Trophoblast cell (in vitro differentiated cells and primary cell): ENCODE data around the gene CES2.
"Not testable (repeated sequence)": the region's sequence is repeated elsewhere in the genome, so short reads cannot be mapped to it uniquely, and the experiment has no call there.

Experiments used
- DNase-seq, 2 donors: peaks; one replicate each; pipeline ENCODE4 v3.0.0-alpha.2; 2016
- H2AFZ ChIP-seq: 2 replicates; pipeline ENCODE4 v1.6.1; 2013; ENCODE audit warnings: low read length, moderate library complexity, mild to moderate bottlenecking; ENCODE audit not compliant: insufficient read depth, poor library complexity
- H2AK5ac ChIP-seq: 2 replicates; pipeline ENCODE4 v1.6.1; 2013; ENCODE audit warnings: mild to moderate bottlenecking, low read length
- H2BK120ac ChIP-seq: 2 replicates; pipeline ENCODE4 v1.6.1; 2013; ENCODE audit warnings: low read length, mild to moderate bottlenecking, moderate library complexity; ENCODE audit not compliant: insufficient read depth, poor library complexity
- H2BK12ac ChIP-seq: 2 replicates; pipeline ENCODE4 v1.6.1; 2013; ENCODE audit warnings: mild to moderate bottlenecking, low read length, moderate library complexity
- H2BK5ac ChIP-seq: 2 replicates; pipeline ENCODE4 v1.6.1; 2013; ENCODE audit warnings: low read length, low read depth, moderate library complexity, mild to moderate bottlenecking; ENCODE audit not compliant: poor library complexity
- H3K14ac ChIP-seq: 2 replicates; pipeline ENCODE4 v1.6.1; 2013; ENCODE audit warnings: mild to moderate bottlenecking, low read length
- H3K18ac ChIP-seq: 2 replicates; pipeline ENCODE4 v1.6.1; 2013; ENCODE audit warnings: mild to moderate bottlenecking, low read length
- H3K23ac ChIP-seq: 2 replicates; pipeline ENCODE4 v1.6.1; 2013; ENCODE audit warnings: low read length
- H3K27ac ChIP-seq: 2 replicates; pipeline ENCODE4 v1.5.1; 2013; ENCODE audit warnings: low read depth, mild to moderate bottlenecking, inconsistent platforms, low read length, moderate library complexity
- H3K27me3 ChIP-seq: 2 replicates; pipeline ENCODE4 v1.6.1; 2013; ENCODE audit warnings: inconsistent platforms, mild to moderate bottlenecking, low read length, moderate library complexity; ENCODE audit not compliant: insufficient read depth
- H3K36me3 ChIP-seq, 2 experiments: 1 replicate in 1 of 2; 2 replicates in 1 of 2; pipeline ENCODE4 v1.6.1; 2013; ENCODE audit warnings: low read length in 2 of 2, mild to moderate bottlenecking in 2 of 2, moderate library complexity in 1 of 2; ENCODE audit not compliant: insufficient read depth in 2 of 2, control insufficient read depth in 1 of 2
- H3K4ac ChIP-seq: 2 replicates; pipeline ENCODE4 v1.6.1; 2013; ENCODE audit warnings: low read depth, mild to moderate bottlenecking, low read length, moderate library complexity
- H3K4me1 ChIP-seq, 2 experiments: 1 replicate in 1 of 2; 2 replicates in 1 of 2; pipeline ENCODE4 v1.6.1; 2013; ENCODE audit warnings: low read length in 2 of 2, mild to moderate bottlenecking in 2 of 2, moderate library complexity in 1 of 2; ENCODE audit not compliant: insufficient read depth in 2 of 2, control insufficient read depth in 1 of 2
- H3K4me2 ChIP-seq: 2 replicates; pipeline ENCODE4 v1.6.1; 2013; ENCODE audit warnings: inconsistent platforms, mild to moderate bottlenecking, low read length, moderate library complexity
- H3K4me3 ChIP-seq: 2 replicates; pipeline ENCODE4 v1.5.1; 2013; ENCODE audit warnings: mild to moderate bottlenecking, low read depth, low read length, inconsistent platforms
- H3K79me1 ChIP-seq: one replicate; pipeline ENCODE4 v1.6.1; 2013; ENCODE audit warnings: low read length
- H3K79me2 ChIP-seq: 2 replicates; pipeline ENCODE4 v1.6.1; 2013; ENCODE audit warnings: low read length, mild to moderate bottlenecking; ENCODE audit not compliant: control insufficient read depth, insufficient read depth, poor library complexity
- H3K9ac ChIP-seq: 2 replicates; pipeline ENCODE4 v1.6.1; 2013; ENCODE audit warnings: mild to moderate bottlenecking, low read length
- H3K9me3 ChIP-seq: 2 replicates; pipeline ENCODE4 v1.6.1; 2013; ENCODE audit warnings: low read depth, mild to moderate bottlenecking, control low read depth, inconsistent platforms, low read length; ENCODE audit not compliant: insufficient read depth
- H4K12ac ChIP-seq: 2 replicates; pipeline ENCODE4 v1.6.1; 2013; ENCODE audit warnings: low read depth, mild to moderate bottlenecking, low read length, moderate library complexity
- H4K8ac ChIP-seq: 2 replicates; pipeline ENCODE4 v1.6.1; 2013; ENCODE audit warnings: low read depth, mild to moderate bottlenecking, low read length, moderate library complexity
- H4K91ac ChIP-seq: one replicate; pipeline ENCODE4 v1.6.1; 2013; ENCODE audit warnings: low read depth, mild to moderate bottlenecking, low read length, moderate library complexity
- WGBS: extraction: QIAGEN DNeasy Blood & Tissue Kit; methylation state at CpG from one replicate; pipeline ENCODE4 v1.1.7; 2013; ENCODE audit warnings: missing lambda C conversion rate; ENCODE audit not compliant: insufficient read length, insufficient coverage; ENCODE audit errors: extremely low coverage; 5-methylcytosine and 5-hydroxymethylcytosine counted together

Gene CES2

GRCh38 chr16:66972983-66973382 lies 37.7 kb downstream of the CES2 start:
- H2AK5ac ChIP-seq = no peak overlapping the region
- no peak overlapping the region for H3K18ac ChIP-seq
- H2BK120ac ChIP-seq = no peak overlapping the region
- H3K27ac ChIP-seq = no peak overlapping the region
- H2BK12ac ChIP-seq = no peak overlapping the region
- no peak overlapping the region for H2AFZ ChIP-seq
- no peak for DNase-seq
- H3K79me2 ChIP-seq = no peaks in the 10 kb centered on the region
- no peak overlapping the region for H4K91ac ChIP-seq
- no peak overlapping the region for H3K14ac ChIP-seq
- no peak overlapping the region for H3K23ac ChIP-seq
- H3K4me3 ChIP-seq = no peak overlapping the region
- H3K4me2 ChIP-seq = no peak overlapping the region
- no peaks in the 10 kb centered on the region for H3K27me3 ChIP-seq
- no peaks in the 10 kb centered on the region for H3K79me1 ChIP-seq
- no peak overlapping the region for H3K4ac ChIP-seq
- no peak overlapping the region for H3K9ac ChIP-seq
- WGBS = no CpG with 5 or more reads among the region's 9 CpGs
- no peaks in the 10 kb centered on the region for H3K36me3 ChIP-seq
- H2BK5ac ChIP-seq = no peak overlapping the region
- no peak overlapping the region for H4K12ac ChIP-seq
- H3K9me3 ChIP-seq = no peaks in the 10 kb centered on the region
- H4K8ac ChIP-seq = no peak overlapping the region
- no peaks in the 10 kb centered on the region for H3K4me1 ChIP-seq

- H2AK5ac ChIP-seq = no peak overlapping the region
- no CpG with 5 or more reads among the region's 6 CpGs for WGBS
Observed at GRCh38 chr16:66973716-66974115, 38.4 kb downstream of the CES2 start.

GRCh38 chr16:66974156-66974931 lies 39.0 kb downstream of the CES2 start:
- not testable (repeated sequence) for H3K4ac ChIP-seq, H3K4me1 ChIP-seq, H2AFZ ChIP-seq, H4K91ac ChIP-seq, H2BK5ac ChIP-seq, H3K9ac ChIP-seq, H2AK5ac ChIP-seq, H3K4me2 ChIP-seq, H3K36me3 ChIP-seq, H4K8ac ChIP-seq, DNase-seq, H3K79me2 ChIP-seq, H3K9me3 ChIP-seq, H4K12ac ChIP-seq, H2BK12ac ChIP-seq, H3K79me1 ChIP-seq, H3K4me3 ChIP-seq, H3K18ac ChIP-seq, H3K27ac ChIP-seq, H3K23ac ChIP-seq, H2BK120ac ChIP-seq, H3K27me3 ChIP-seq, H3K14ac ChIP-seq
- WGBS = no CpG with 5 or more reads among the region's 32 CpGs

More at GRCh38 chr16:66973716-66974115, 38.4 kb downstream of the CES2 start:
- Histone ChIP-seq H3K18ac (no peak overlapping the region), H3K4me3 (no peak overlapping the region), H3K27me3 (no peaks in the 10 kb centered on the region), H3K4ac (no peak overlapping the region), H3K36me3 (no peaks in the 10 kb centered on the region), H2BK5ac (no peak overlapping the region), H2BK12ac (no peak overlapping the region), H3K4me1 (no peaks in the 10 kb centered on the region), H3K4me2 (no peak overlapping the region), H3K79me2 (no peaks in the 10 kb centered on the region), H3K79me1 (no peaks in the 10 kb centered on the region), H3K9ac (no peak overlapping the region), H3K23ac (no peak overlapping the region), H3K27ac (no peak overlapping the region), H2BK120ac (no peak overlapping the region), H4K8ac (no peak overlapping the region), H3K9me3 (no peaks in the 10 kb centered on the region), H4K91ac (no peak overlapping the region), H2AFZ (no peak overlapping the region), H3K14ac (no peak overlapping the region), H4K12ac (no peak overlapping the region)
- no peak for DNase-seq

- not testable (repeated sequence) for H3K4me1 ChIP-seq, H4K12ac ChIP-seq, H3K79me2 ChIP-seq, DNase-seq, H2AK5ac ChIP-seq, H2AFZ ChIP-seq, H4K91ac ChIP-seq, H2BK12ac ChIP-seq, H3K9me3 ChIP-seq, H3K4me3 ChIP-seq, H3K9ac ChIP-seq, H3K36me3 ChIP-seq, H3K14ac ChIP-seq, H2BK5ac ChIP-seq, H3K23ac ChIP-seq, H3K18ac ChIP-seq, H2BK120ac ChIP-seq, H3K27me3 ChIP-seq, H3K4me2 ChIP-seq, H3K4ac ChIP-seq, H3K27ac ChIP-seq, H3K79me1 ChIP-seq, H4K8ac ChIP-seq
- no CpG with 5 or more reads among the region's 11 CpGs for WGBS
Observed at GRCh38 chr16:66974932-66975246, 39.6 kb downstream of the CES2 start.
